Cardiac muscle cell (in vitro differentiated cells and primary cell): ENCODE results near the gene LRP11. TPM values are rescaled to one million over a fixed set of nuclear protein-coding genes. Genes with fewer than 3 reads are reported as not detected.

Source experiments
- DNase-seq, 2 donors: peaks; one replicate each; pipeline versions ENCODE4 v3.0.0 to v3.0.0-alpha.2; 2010 to 2017; ENCODE audit warnings: low read depth in 1 of 2, low spot score in 1 of 2
- H3K27ac ChIP-seq: fragments of 200-600 bp; sonication (generic); 2 replicates; pipeline ENCODE4 v1.5.1; 2016
- H3K27me3 ChIP-seq: fragments of 200-600 bp; sonication (generic); 2 replicates; pipeline ENCODE4 v1.6.0; 2016; ENCODE audit warnings: control low read depth
- H3K36me3 ChIP-seq: fragments of 200-600 bp; sonication (generic); 2 replicates; pipeline ENCODE4 v1.5.1; 2016; ENCODE audit warnings: control low read depth
- H3K4me1 ChIP-seq: fragments of 200-600 bp; sonication (generic); 2 replicates; pipeline ENCODE4 v1.8.1; 2017; ENCODE audit warnings: low read depth, mild to moderate bottlenecking, mixed run types
- H3K4me3 ChIP-seq: fragments of 200-600 bp; sonication (generic); 2 replicates; pipeline ENCODE4 v1.5.1; 2016; ENCODE audit warnings: mild to moderate bottlenecking
- H3K9me3 ChIP-seq: fragments of 200-600 bp; sonication (generic); 2 replicates; pipeline ENCODE4 v1.5.1; 2017; ENCODE audit warnings: low read depth, mild to moderate bottlenecking, control low read depth
- CTCF ChIP-seq: IDR thresholded peaks from 2 replicates; pipeline ENCODE4 v1.5.1; 2012; ENCODE audit warnings: low read depth, mild to moderate bottlenecking, low read length
- polyA plus RNA-seq: library from polyadenylated mRNA; unstranded; fragments of >200 nt; fragmentation: Nextera tagmentation; extraction: Ambion mirVana; gene quantifications from 2 replicates; pipeline ENCODE4 v1.2.1, GENCODE V29; 2016
- total RNA-seq: library from RNA; depleted of rRNA; stranded (reverse); fragments of >200 nt; gene quantifications from 2 replicates; pipeline ENCODE4 v1.2.3, GENCODE V29; 2016

Gene LRP11
- total and polyA plus RNA-seq, 2 experiments from 2014 or later, result 11.3 to 17.7 TPM

GRCh38 chr6:149904661-149905370 is 40.7 kb upstream of the LRP11 start:
- Histone ChIP-seq H3K9me3 (no peaks in the 10 kb centered on the region), H3K4me1 (no peaks in the 10 kb centered on the region), H3K27me3 (no peaks in the 10 kb centered on the region), H3K36me3 (no peaks in the 10 kb centered on the region), H3K4me3 (no peak overlapping the region), H3K27ac (no peak overlapping the region)
- DNase-seq, result no peak
- TF ChIP-seq CTCF, result no peak

DNA sequence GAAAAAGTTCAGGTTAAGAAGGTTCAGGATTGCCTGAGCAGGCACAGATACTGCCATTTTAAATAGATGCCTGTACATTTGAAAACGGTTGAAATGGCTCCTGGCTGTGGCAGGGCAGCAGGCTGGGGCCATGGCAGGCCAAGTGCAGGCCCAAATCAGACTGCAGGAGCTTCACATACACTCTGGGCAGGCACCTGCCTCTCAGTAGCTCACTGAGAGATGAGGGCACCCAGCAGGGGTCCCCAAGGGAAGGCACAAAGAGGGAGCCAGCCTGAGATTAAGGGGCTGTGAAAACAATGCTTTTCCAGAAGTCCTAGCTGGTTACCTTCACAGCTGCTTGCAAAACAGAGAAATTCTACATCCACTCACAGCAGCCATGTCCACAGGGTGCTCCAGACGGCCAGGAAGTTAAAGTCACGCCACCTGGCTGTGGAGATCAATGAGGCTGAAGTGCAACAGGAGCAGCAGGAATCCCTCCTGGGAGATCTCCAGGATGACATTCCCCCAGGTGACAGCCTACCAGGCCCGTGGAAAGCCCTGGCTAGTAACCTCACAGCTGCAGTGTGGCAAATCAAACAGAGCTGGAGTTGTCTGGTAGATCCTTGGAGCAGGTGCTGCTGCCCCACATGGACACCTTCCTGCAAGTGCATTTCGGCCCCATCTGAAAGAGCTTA is 39.9 kb upstream of the LRP11 start:
- TF ChIP-seq CTCF, result no peak
- Histone ChIP-seq H3K4me1 (no peaks in the 10 kb centered on the region), H3K36me3 (no peaks in the 10 kb centered on the region), H3K9me3 (no peaks in the 10 kb centered on the region), H3K4me3 (no peak overlapping the region), H3K27me3 (no peaks in the 10 kb centered on the region), H3K27ac (no peak overlapping the region)
- no peak for DNase-seq

GRCh38 chr6:149901444-149902140 is 37.4 kb upstream of the LRP11 start:
- no peaks in the 10 kb centered on the region for H3K4me1 ChIP-seq
- no peak for TF ChIP-seq CTCF
- no peaks in the 10 kb centered on the region for H3K36me3 ChIP-seq
- H3K9me3 ChIP-seq, result no peaks in the 10 kb centered on the region
- no peak for DNase-seq
- H3K4me3 ChIP-seq, result no peak overlapping the region
- no peak overlapping the region for H3K27ac ChIP-seq
- H3K27me3 ChIP-seq, result no peaks in the 10 kb centered on the region

- H3K4me3 ChIP-seq, result no peak overlapping the region
- H3K9me3 ChIP-seq, result no peaks in the 10 kb centered on the region
- H3K27ac ChIP-seq, result no peak overlapping the region
- TF ChIP-seq CTCF, result no peak
- no peaks in the 10 kb centered on the region for H3K36me3 ChIP-seq
- no peaks in the 10 kb centered on the region for H3K27me3 ChIP-seq
- no peaks in the 10 kb centered on the region for H3K4me1 ChIP-seq
- DNase-seq, result no peak
Observed at GRCh38 chr6:149900620-149901443, 36.7 kb upstream of the LRP11 start.

- H3K4me1 ChIP-seq, result no peaks in the 10 kb centered on the region
- no peak overlapping the region for H3K4me3 ChIP-seq
- no peak for DNase-seq
- H3K27ac ChIP-seq, result no peak overlapping the region
- no peaks in the 10 kb centered on the region for H3K27me3 ChIP-seq
- H3K36me3 ChIP-seq, result no peaks in the 10 kb centered on the region
- TF ChIP-seq CTCF, result no peak
- H3K9me3 ChIP-seq, result no peaks in the 10 kb centered on the region
Observed at GRCh38 chr6:149899926-149900619, 35.9 kb upstream of the LRP11 start.
